8988T (cell line): ENCODE results near the gene BSND.
"Not testable (repeated sequence)": the region's sequence is repeated elsewhere in the genome, so short reads cannot be mapped to it uniquely, and the experiment has no call there.

Experiments used
- DNase-seq: peaks from one replicate; pipeline ENCODE4 v3.0.0; 2011

The BSND gene

DNA sequence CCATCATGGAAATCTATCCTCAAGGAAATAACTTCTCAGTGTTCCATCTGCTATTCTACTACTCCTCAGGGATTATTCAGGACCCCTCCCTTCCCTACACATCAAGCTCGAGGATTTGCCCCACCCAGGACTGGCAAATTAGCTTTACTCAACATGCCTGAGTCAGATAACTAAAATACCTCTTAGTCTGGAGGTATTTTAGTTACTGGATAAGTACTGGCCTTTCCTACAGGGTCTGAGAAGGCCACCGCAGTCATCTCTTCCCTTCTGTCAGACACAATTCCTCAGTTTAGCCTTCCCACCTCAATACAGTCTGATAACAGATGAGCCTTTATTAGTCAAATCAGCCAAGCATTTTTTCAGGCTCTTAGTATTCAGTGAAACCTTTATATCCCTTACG is 27.9 kb downstream of the BSND start:
- DNase-seq = not testable (repeated sequence)

DNA sequence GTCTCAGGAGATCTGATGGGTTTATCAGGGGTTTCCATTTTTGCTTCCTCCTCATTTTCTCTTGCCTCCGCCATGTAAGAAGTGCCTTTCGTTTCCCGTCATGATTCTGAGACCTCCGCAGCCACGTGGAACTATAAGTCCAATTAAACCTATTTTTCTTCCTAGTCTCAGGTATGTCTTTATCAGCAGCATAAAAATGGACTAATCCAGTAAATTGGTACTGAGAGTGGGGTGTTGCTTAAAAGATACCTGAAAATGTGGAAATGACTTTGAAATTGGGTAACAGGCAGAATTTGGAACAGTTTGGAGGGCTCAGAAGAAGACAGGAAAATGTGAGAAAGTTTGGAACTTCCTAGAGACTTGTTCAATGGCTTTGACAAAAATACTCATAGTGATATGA is 32.4 kb downstream of the BSND start:
- DNase-seq = not testable (repeated sequence)

DNA sequence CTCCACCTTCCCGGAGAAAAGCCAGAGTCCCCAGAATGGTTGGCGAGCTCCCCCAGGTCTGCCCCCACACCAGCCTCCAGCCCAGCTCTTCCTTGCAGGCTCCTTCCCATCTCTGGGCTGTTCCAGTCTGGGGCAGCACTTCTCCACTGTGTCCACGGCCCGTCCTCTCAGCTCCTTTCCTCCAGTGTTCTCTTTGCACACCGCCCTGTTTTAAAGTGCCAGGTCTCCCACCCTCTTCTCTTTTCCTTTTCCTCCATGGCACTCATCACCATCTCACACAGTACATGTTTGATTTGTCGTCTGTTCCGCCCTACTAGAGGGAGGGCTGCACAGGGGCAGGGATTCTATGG is 34.5 kb downstream of the BSND start:
- no peak for DNase-seq

DNA sequence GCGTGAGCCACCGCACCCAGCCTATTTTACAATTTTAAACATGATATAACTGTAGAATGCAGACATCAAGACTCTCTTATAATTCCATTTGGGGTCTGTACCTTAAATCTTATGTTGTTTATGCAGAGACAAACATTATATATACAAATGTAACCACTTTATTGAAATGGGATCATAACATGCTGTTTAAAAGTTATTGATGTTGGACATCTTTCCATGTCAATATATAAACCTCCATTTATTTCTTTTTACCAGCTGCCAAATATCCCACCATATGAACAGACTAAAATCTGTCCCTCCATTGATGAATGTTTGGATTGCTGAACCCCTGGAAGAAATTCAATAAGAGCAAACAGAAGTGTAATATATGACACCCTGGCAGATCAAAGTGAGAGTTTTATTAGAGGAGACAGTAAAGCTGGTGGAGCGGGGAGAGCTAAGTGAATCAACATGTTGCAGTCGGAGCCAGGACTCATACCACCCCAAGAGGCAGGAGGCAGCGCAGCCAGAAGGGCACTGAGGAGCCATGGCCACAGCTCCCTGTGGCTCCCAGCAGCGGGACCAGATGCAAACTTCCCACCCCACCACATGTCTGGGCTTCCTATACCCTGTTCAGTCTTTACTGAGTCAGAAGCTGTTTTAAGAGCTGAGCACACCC is 35.9 kb downstream of the BSND start:
- no peak for DNase-seq

DNA sequence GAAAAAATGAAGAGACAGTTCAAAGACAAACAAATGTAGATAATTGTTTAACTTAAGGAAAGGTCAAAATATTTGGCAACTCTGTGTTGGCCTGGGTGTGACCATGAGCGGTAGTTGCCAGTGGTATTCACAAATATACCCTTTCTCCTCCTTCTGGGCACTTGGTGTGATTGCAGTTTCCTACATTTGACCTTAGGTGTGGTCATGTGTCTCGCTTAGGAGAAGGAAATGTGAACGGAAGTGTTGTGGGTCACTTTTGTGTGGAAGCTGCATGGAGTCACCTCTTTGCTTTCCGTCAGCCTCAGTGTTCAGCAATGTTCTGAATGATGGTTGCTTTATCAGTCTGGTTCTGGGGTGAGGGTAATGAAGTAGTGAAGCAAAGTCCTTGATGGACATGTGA is 37.2 kb downstream of the BSND start:
- DNase-seq = no peak

DNA sequence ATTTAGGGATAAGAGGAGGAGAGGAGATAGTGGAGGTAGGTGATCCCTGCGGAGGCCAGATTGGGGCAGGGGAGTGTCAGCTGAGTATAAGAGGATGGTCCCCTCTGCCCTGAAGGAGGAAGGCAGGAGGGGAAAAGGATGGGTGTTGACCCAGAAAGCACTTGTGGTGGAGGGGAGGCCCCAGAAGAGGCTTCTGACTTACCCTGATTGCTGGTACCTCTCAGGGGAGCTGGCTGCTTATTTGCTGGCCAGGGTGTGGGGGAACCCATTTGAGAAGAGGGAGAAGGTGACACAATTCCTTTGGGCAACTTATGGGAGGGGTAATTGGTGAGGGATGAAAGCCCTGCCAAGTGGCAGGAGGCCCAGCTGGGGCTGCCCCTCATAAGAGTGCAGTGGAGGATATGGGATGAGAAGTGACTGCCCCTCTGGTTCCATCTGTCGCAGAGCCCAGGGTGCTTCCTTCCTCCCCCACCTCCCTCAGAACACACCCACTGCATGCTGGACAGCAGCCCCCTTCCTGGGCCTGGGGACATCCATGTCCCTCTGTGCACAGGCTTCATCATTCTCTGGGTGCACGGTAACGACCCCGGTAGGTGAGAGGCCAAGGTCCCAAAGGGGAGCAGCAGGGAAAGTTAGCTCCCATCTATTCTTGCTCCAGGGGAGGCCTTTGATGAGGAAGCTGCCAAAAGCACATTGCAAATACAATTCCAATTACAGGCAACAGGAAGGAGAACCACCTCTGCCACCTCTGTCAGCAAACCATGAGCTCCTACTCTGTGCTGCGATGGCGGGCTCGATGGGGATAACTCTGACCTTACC is 39.2 kb downstream of the BSND start:
- no peak for DNase-seq

DNA sequence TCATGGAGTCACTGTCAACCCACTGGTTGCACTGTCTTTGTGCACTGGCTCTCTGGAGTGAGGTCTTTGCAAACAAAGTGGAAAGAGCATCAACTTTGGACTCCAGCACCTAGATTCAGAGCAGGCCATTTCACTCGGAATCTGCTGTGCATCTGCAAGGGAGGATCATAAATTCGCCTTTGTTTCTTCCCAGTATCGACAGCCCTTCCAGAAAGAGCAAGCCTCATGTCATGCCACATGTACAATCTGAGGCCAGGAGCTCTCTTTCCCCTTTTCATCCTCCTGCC is 39.8 kb downstream of the BSND start:
- no peak for DNase-seq

DNA sequence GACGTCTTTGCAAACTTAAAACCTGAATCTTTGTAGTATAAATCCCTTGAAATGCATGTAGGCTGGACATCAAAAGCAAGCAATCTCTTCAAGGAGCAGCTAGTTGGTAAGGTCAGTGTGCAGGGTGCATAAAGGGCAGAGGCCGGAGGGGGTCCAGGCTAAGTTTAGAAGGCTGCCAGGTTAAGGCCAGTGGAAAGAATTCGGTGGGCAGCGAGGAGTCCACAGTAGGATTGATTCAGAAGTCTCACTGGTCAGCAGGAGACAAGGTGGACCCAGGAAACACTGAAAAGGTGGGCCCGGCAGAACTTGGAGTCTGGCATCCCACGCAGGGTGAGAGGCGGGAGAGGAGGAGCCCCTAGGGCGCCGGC is 40.2 kb downstream of the BSND start:
- DNase-seq = no peak

DNA sequence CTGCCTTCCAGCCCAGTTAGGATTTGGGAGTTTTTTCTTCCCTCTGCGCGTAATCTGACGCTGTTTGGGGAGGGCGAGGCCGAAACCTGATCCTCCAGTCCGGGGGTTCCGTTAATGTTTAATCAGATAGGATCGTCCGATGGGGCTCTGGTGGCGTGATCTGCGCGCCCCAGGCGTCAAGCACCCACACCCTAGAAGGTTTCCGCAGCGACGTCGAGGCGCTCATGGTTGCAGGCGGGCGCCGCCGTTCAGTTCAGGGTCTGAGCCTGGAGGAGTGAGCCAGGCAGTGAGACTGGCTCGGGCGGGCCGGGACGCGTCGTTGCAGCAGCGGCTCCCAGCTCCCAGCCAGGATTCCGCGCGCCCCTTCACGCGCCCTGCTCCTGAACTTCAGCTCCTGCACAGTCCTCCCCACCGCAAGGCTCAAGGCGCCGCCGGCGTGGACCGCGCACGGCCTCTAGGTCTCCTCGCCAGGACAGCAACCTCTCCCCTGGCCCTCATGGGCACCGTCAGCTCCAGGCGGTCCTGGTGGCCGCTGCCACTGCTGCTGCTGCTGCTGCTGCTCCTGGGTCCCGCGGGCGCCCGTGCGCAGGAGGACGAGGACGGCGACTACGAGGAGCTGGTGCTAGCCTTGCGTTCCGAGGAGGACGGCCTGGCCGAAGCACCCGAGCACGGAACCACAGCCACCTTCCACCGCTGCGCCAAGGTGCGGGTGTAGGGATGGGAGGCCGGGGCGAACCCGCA is 40.8 kb downstream of the BSND start, which contains the start of gene PCSK9:
Gene PCSK9 (plus strand): TSS at position 207 of the 741 bp plus-strand sequence. CDS start 290 bp downstream, at position 497.
- no peak for DNase-seq

DNA sequence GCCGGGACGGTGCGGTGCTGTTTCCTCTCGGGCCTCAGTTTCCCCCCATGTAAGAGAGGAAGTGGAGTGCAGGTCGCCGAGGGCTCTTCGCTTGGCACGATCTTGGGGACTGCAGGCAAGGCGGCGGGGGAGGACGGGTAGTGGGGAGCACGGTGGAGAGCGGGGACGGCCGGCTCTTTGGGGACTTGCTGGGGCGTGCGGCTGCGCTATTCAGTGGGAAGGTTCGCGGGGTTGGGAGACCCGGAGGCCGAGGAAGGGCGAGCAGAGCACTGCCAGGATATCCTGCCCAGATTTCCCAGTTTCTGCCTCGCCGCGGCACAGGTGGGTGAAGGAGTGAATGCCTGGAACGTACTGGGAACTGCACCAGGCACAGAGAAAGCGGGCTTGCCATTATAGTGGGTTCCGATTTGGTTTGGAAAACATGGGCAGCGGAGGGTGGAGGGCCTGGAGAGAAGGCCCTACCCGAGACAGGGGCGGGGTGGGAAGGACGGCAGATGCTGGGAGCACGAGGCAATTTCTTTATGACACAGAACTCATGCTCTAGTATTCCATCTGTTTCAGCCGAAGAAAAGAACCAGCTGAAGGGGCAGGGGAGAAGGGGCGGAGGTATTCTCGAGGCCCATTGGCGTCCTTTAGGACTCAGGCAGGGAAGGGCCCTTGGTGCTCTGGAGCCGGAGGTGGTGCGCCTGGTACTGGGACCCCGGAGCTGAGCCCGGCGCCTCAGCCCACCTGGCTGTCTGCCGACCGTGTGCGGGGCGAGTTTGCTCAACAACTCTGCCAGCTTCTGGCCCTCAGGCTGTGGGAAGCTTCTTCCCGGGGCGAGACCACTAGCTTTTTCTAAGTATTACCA is 41.6 kb downstream of the BSND start:
- DNase-seq = no peak

DNA sequence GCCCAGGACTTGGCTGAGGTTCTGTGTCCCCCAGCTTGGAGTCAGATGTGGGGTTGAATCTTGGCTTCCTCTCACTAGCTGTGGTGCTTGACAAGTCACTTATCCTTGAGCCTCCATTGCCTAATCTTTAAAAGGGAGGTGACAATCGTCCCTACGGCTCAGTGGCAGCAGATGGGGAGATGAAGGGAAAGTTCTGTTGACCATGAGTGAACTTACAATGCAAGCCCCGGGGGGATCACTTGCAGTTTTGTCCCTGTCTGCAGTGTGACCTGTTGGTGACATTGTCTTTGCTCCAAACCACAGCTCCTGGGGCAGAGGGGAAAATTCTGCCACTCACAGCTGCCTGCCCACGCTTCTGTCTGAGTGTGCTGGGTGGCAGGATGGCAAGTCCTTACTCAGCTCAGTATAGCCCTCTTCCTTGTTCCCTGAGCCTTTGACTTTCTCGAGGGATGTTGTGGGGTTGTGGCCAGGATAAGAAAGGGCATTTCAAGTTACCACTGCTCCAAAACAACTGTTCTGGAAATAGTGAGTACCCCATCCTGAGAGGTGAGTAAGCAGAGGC is 42.3 kb downstream of the BSND start:
- DNase-seq = no peak

DNA sequence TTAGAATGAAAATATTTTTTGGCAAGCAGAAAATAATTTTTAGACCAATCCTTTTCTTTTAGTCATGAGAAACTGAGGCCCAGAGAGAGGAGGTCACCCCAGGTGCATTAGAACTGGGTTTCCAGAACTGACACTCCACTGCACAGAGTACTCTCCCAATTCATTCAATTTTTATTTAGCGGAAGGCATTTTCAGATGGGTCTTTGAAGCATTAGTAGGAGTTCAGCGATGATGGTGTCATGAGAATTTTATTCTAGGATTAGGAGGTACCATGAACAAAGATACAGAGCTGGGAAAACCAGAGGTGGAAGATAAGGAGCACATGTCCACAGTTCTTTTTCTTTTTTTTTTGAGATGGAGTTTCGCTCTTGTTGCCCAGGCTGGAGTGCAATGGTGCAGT is 42.9 kb downstream of the BSND start:
- DNase-seq = no peak

DNA sequence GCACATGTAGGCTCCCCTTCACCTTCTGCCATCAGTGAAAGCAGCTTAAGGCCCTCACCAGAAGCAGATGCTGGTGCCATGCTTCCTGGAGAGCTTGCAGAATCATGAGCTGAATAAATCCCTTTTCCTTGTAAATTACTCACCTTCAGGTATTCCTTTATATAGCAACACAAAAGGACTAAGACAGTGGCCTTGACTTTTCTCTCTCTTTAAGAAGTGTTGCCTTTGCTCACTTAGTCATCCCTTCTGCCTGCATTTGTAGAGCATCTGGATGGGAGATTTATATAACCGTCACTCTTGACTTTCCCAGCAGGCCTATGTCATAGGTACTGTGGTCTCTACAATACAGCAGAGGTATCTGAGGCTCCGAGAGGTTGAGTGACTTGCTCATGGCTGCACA is 44.3 kb downstream of the BSND start:
- no peak for DNase-seq

DNA sequence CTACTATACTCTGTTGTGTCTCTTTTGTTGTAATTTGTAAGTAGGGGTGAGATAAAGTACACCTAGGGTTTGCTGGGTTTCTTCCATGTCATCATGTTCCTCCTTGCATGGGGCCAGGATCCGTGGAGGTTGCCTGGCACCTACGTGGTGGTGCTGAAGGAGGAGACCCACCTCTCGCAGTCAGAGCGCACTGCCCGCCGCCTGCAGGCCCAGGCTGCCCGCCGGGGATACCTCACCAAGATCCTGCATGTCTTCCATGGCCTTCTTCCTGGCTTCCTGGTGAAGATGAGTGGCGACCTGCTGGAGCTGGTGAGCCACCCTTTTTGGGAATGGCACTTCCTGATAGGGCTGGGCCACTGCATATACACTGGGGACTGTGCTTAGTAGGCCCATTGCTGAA is 45.0 kb downstream of the BSND start:
- no peak for DNase-seq

DNA sequence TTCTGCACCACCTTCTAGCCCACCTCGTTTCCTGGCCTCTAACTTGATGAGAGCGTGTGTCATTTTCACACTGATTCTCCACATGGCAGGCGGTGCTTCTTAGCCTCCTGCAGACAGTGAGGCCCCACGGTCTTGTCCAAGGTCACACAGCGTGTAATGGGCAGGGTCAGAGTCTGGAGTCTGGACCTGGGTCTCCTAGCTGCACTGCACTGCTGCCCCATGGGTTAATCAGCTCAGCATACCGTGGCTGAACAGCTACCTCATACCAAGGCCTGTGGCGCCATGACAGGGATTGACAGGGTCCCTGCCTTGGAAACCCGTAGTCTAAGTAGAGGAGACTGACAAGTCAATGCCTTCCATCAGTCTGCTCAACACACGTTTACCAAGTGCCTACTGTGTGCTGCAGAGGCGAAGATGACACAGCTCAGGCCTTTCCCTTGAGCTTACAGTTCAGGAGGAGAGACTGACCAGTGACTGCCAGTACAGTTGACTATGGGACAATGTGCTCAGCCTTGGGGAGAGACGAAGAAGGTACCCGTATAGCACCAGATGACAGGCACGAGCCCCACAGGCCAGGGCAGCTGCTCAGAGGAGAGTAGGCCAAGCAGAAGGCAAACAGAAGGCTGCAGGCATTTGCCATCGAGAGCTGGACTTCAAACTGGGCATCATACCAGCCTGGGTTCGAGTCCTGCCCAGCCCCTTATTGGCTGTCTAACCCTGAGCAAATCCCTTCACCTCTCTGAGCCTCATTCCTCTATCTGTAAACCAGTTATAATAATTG is 46.1 kb downstream of the BSND start:
- DNase-seq = no peak

DNA sequence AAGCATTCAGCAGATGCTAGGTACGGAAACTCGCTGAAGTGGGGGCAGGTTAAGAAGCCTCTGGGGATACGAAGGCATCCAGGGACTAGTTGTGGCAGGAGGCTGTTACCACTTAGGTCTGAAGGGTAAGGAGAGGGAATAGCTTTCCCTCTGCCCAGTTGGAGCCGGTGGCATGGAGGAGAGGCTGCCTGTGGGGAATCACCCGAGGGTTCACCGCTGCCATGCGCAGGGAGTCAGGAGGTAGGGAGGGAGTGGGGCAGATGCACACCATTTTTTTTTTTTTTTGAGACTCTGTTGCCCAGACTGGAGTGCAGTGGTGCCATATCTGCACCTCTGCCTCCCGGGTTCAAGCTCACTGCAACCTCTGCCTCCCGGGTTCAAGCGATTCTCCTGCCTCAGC is 46.7 kb downstream of the BSND start:
- DNase-seq = no peak

DNA sequence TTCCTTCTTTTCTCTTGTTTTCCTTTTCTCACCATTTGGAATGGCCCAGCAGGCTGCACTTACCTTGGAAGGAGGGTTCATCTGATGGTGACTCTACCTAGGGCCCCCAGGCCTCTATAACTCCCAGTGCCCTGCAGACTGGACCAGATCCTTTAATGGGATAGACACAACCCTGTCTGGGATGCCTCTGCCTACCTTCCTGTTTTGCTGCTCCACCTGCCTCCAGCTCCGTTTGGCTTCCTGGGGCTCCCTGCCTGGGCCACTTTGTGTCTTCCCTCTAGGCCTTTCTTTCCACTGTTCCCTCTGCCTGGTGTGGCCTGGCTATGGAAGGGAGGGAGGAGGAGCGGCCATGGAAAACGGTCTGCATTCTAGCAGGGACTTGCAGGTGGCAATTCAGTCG is 48.1 kb downstream of the BSND start:
- DNase-seq = no peak

DNA sequence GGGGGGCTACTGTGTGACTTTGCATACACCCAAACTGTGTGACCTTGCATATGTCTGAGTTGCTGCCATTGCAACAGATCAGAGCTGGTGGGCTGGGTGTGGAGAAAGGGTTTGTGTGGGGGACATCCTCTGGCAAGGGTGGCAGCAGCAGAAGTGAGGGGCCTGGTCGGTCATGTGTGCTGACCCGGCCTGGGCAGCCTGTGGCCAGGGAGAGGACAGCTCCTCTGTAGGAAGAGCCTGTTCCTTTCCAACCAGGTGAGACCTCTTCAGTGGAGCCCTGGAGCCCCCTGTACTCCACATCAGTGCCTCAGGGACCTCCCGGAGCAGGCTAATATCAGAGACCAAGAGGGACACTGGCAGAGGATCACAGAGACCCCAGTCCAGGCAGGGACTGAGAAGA is 48.9 kb downstream of the BSND start:
- no peak for DNase-seq

DNA sequence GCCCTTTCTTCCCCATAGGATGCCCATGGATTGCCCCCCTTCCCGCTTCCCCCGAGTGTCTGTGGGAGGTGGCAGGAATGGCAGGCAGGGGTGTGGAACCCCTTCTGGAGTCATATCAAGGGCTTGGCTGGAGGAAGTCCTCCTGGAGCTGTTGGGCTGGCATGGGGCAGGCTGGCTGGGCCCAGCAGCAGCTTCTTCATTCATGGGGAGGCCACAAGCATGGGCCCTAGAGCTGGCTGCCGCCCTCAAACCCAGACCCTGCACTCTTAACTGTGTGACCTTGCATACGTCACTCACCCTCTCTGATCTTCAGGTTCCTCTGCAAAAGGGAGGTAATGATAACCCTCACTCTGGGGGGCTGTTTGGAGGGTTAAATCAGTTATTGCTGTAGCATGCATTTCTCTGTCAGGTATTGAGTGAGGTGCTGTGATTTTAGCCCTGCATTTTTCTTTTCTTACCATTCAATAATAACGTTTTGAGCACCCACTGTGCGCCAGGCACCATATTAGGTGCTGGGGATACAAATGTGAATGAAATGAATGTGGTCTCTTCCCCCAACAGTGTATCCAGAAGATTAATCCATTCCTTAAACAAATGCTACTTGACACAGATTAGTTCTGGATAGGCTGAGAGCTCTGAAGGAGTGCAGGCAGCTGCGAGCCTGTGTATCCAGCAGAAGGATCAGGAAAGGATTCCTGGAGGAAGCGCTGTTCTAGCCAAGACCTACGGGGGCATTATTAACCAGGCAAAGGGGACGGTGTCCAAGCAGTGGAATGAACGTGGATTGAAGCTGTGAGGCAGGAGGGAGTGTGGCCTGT is 49.9 kb downstream of the BSND start:
- no peak for DNase-seq

DNA sequence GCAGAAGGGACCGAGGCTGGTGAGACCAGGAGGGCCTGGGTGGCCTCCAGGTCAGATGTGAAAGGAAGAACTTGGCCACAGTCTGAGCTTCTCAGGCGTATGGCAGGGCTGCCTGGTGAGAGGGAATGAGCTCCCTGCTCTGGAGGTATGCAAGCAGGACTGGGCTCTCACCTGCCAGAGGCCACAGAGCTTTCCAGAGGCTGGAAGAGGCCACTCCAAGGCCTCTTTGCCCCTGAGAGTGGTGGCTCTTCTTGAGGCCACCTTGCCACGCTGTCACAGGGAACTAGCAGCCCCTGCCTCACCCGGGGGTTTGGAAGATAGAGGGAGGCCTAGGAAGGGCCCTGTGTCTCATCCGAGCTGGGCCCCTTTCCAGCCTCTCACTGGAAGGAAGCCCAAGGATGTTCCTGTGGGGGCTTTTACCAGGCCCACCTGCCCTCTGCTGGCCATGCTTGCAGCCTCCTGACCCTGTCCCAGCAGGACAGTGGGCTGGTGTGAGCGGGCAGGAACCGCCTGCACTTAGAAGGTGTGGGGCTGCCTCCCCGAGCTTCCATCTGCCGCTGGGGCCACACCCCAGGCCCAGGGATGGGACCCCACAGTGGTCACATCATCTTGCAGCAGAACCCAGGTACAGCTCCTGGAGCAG is 50.7 kb downstream of the BSND start:
- no peak for DNase-seq

DNA sequence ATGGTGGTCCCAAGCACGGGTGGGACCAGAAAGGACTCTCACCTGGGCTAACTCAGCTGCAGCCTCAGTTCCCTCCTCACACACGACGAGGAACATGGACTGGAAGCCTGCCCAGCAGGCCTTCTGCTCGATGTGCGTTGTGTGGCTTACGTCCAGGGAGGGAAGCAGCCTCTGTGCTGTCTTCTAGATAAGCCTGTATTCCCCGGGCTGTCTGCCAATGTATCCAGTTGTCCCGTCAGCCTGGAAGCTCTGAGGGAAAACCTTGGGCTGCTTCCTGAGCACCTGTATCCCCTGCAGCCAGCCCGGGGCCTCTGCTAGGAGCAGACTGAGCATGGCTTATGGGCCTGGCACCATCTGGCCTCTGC is 51.2 kb downstream of the BSND start:
- DNase-seq = no peak
